ENCODE measurements around the gene SRSF2. TPM values are rescaled to one million over a fixed set of nuclear protein-coding genes. Genes with fewer than 3 reads are reported as not detected.

The SRSF2 gene, protein sequence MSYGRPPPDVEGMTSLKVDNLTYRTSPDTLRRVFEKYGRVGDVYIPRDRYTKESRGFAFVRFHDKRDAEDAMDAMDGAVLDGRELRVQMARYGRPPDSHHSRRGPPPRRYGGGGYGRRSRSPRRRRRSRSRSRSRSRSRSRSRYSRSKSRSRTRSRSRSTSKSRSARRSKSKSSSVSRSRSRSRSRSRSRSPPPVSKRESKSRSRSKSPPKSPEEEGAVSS
- 100 to 1,000 TPM; 365 to 461 TPM for total RNA-seq
- 196 TPM for polyA plus RNA-seq (ENCODE audit: insufficient read depth, low read depth, low replicate concordance)
- long read RNA-seq, donor 1, transcript SRSF2-209 (2 exons, 1,001 nt): minor isoform, 20 of 103 reads
- long read RNA-seq, donor 1, transcript SRSF2-203 (2 exons, 2,885 nt): minor isoform, 19 of 103 reads
- long read RNA-seq, donor 1, transcript SRSF2-202 (3 exons, 1,927 nt): major isoform, 57 of 103 reads
- long read RNA-seq, donor 1, partial matches to known transcripts: 0 of 103 reads
- long read RNA-seq, donor 1, other reads (novel, unspliced or antisense): 0 of 103 reads
- long read RNA-seq, donor 2, transcript SRSF2-209 (2 exons, 1,001 nt): minor isoform, 17 of 69 reads
- long read RNA-seq, donor 2, transcript SRSF2-203 (2 exons, 2,885 nt): minor isoform, 8 of 69 reads
- long read RNA-seq, donor 2, transcript SRSF2-202 (3 exons, 1,927 nt): major isoform, 34 of 69 reads
- long read RNA-seq, donor 2, partial matches to known transcripts: 5 of 69 reads
- long read RNA-seq, donor 2, other reads (novel, unspliced or antisense): 0 of 69 reads

DNA sequence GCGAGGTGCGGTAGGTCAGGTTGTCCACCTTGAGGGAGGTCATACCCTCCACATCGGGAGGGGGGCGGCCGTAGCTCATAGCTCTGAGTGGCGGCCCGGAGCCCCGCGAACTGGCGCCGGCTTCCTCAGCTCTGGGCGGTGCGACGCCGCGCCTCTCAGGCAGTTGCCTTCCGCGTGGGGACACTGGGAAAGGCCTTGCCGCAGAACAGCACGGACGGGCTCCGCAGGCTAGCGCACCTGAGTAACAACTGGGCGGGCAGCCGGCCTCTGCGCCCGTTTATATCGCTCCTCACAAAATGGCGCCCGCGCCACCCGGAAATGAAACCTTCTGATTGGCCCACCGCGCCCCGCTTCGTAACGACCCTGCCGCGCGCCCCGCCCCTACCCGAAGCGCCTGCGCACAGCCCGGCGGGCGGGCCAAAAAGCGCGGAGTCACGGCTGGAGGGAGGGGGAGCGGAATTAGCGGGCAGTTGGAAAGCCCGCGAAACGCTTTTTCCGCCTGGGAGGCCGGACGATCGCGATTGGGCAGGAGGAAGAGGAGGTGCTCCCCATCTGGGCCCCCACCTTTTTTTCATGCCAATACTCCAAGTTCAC is at the start of gene SRSF2:
Gene SRSF2, minus strand, starts transcription at position 250 of the 594 bp plus-strand sequence. Its CDS starts 171 bp downstream, at position 79.
- H3K27me3 ChIP-seq: no peaks in the 10 kb centered on the region
- H3K27ac ChIP-seq: peak within 1 kb of the TSS; percentile 97 to 98
- no peaks in the 10 kb centered on the region for H3K36me3 ChIP-seq (ENCODE audit: low read depth, missing control alignments)
- TF ChIP-seq, protein P1, sequence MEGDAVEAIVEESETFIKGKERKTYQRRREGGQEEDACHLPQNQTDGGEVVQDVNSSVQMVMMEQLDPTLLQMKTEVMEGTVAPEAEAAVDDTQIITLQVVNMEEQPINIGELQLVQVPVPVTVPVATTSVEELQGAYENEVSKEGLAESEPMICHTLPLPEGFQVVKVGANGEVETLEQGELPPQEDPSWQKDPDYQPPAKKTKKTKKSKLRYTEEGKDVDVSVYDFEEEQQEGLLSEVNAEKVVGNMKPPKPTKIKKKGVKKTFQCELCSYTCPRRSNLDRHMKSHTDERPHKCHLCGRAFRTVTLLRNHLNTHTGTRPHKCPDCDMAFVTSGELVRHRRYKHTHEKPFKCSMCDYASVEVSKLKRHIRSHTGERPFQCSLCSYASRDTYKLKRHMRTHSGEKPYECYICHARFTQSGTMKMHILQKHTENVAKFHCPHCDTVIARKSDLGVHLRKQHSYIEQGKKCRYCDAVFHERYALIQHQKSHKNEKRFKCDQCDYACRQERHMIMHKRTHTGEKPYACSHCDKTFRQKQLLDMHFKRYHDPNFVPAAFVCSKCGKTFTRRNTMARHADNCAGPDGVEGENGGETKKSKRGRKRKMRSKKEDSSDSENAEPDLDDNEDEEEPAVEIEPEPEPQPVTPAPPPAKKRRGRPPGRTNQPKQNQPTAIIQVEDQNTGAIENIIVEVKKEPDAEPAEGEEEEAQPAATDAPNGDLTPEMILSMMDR (IDR thresholded peaks at IDR 0.05): no peak
- TF ChIP-seq POLR2A (IDR thresholded peaks at IDR 0.05): peak; percentile 99
- DNase-seq: peak; percentile 98
- peak within 1 kb of the TSS; percentile 99 for H3K4me3 ChIP-seq
- WGBS, 2 donors: 0% methylated on average over 49 of the region's 60 CpGs; no CpG with 5 or more reads in 1 of the 2 donors
- no peaks in the 10 kb centered on the region for H3K9me3 ChIP-seq
- intact Hi-C loops (cut with DNase I; ENCODE audit: low total_unique reads): no loop called here
- peaks cover 31% of the 10 kb centered on the region for H3K4me1 ChIP-seq

DNA sequence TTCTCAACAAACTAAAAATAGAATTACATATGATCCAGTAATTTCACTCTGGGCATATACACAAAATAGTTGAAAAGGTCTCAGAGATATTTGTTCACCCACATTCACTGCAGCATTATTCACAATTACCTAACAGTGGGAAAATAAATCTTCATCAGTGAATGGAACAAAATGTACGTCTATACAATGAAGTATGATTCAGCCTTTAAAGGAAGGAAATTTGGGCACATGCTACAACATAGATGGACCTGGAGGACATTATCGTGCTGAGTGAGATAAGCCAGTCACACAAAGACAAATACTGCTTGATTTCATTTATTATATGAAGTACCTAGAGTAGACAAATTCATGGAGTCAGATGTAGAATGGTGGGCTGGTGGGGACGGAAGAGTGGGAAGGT is 47.8 kb upstream of the SRSF2 start:
- TF ChIP-seq, protein P1 (IDR thresholded peaks at IDR 0.05): no peak
- H3K36me3 ChIP-seq (ENCODE audit: low read depth, missing control alignments): no peaks in the 10 kb centered on the region
- no peaks in the 10 kb centered on the region for H3K27me3 ChIP-seq
- DNase-seq: no peak
- H3K4me3 ChIP-seq: no peak overlapping the region
- no peaks in the 10 kb centered on the region for H3K4me1 ChIP-seq
- 77 to 78% methylated on average over 3 of the region's 3 CpGs for WGBS, 2 donors
- no peaks in the 10 kb centered on the region for H3K9me3 ChIP-seq
- H3K27ac ChIP-seq: no peak overlapping the region
- intact Hi-C loops (cut with DNase I; ENCODE audit: low total_unique reads): no loop called here

DNA sequence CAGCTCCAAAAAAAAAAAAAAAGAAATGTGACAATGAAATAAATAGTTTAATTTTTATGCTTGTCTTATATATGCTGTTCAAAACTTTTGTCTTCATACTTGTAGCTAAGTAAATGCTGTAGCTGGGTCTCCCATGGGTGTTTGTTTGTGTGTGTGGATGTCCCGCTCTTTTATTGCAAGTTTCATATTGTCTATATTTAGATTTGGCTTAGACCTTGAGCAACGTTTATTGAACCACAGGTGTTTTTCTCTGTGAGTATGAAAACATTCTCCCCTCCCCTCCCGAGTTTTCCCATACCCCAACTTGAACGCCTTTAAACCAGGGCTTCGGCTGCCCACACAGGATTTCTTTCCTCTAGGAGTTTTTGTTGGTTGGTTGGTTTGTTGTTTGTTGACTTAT is 46.0 kb upstream of the SRSF2 start:
- Histone ChIP-seq H3K4me1 (no peaks in the 10 kb centered on the region), H3K27ac (no peak overlapping the region), H3K27me3 (no peaks in the 10 kb centered on the region), H3K36me3 (ENCODE audit: low read depth, missing control alignments) (no peaks in the 10 kb centered on the region), H3K4me3 (no peak overlapping the region), H3K9me3 (no peaks in the 10 kb centered on the region)
- intact Hi-C loops (cut with DNase I; ENCODE audit: low total_unique reads): no loop called here
- TF ChIP-seq, protein P1 (IDR thresholded peaks at IDR 0.05): no peak
- no peak for TF ChIP-seq POLR2A (IDR thresholded peaks at IDR 0.05)
- no peak for DNase-seq
- WGBS, 2 donors: 67 to 77% methylated on average over 5 of the region's 5 CpGs

DNA sequence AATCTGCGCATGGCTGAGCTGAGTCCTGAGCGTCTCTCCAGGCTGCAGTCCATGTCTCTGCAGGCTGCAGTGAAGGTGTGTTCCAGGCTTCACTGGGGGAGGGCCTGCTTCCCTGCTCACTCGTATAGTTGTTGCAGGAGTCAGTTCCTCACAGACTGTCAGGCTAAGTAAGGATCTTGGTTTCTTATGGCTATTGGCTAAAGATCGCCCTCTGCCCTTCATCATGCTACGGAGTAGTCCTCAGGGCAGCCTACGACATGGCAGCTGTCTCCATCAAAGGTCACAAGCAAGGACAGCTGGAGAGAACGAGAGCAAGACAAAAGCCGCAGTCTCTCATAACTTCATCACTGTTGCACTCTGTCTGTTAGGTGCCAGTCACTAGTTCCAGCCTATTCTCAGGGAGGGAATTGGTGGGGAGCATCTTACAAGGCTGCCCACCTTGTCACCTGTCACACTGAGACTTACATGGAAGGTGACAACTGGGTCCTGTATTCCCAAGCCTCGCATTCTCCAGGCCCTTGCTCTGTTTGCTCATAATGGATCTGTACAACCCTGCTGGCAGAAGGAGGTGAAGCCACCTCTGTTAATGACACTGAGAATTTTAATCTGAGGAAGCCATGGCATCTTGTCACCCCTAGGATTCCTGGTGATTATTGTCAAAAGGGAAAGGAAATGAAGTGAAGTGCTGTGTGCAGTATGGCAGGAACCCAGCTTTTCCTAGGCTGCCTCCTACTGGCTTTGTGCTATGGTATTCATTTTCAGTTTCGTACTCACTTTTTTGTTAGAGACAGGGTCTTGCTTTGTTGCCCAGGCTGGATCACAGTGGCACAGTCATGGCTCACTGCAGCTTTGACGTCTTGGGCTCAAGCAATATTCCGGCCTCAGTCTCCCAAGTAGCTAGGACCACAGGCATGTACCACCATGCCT is 44.2 kb upstream of the SRSF2 start:
- no peaks in the 10 kb centered on the region for H3K4me1 ChIP-seq
- no peak for DNase-seq
- H3K27me3 ChIP-seq: no peaks in the 10 kb centered on the region
- H3K9me3 ChIP-seq: no peaks in the 10 kb centered on the region
- H3K27ac ChIP-seq: no peak overlapping the region
- WGBS, 2 donors: 90 to 91% methylated on average over 11 to 12 of the region's 12 CpGs
- no peaks in the 10 kb centered on the region for H3K36me3 ChIP-seq (ENCODE audit: low read depth, missing control alignments)
- intact Hi-C loops (cut with DNase I; ENCODE audit: low total_unique reads): no loop called here
- H3K4me3 ChIP-seq: no peak overlapping the region
- no peak for TF ChIP-seq POLR2A (IDR thresholded peaks at IDR 0.05)
- TF ChIP-seq, protein P1 (IDR thresholded peaks at IDR 0.05): no peak

Data from testis (tissue), 5 donors.